Psoas muscle (tissue), 8 donors: ENCODE measurements around the gene SCD5. TPM values are rescaled to one million over a fixed set of nuclear protein-coding genes. Genes with fewer than 3 reads are reported as not detected.

Experiments used
- ATAC-seq, 4 donors: fragments of 200-7000 bp; cut with Tn5 transposase; one replicate each; pipeline ENCODE4 v1.9.1; 2020; ENCODE audit warnings: moderate library complexity in 3 of 4, mild to moderate bottlenecking in 2 of 4
- DNase-seq, 2 donors: peaks; one replicate each; pipeline ENCODE4 v3.0.0-alpha.2; 2020
- H3K27ac ChIP-seq: fragments of 200-600 bp; one replicate; pipeline ENCODE4 v1.8.0; 2022
- H3K27me3 ChIP-seq, 3 donors: fragments of 200-600 bp in 1 of 3; one replicate each; pipeline versions ENCODE4 v1.6.1 to v1.8.0; 2013 to 2022; ENCODE audit warnings: low read length in 2 of 3, mild to moderate bottlenecking in 2 of 3, moderate library complexity in 1 of 3; ENCODE audit not compliant: insufficient read depth in 3 of 3
- H3K36me3 ChIP-seq, 2 donors: fragments of 200-600 bp in 1 of 2; one replicate each; pipeline versions ENCODE4 v1.6.1 to v1.8.0; 2013 to 2022; ENCODE audit warnings: low read depth in 1 of 2, mild to moderate bottlenecking in 1 of 2, moderate library complexity in 1 of 2; ENCODE audit not compliant: insufficient read depth in 1 of 2
- H3K4me1 ChIP-seq: fragments of 200-600 bp; one replicate; pipeline ENCODE4 v1.8.0; 2022
- H3K4me3 ChIP-seq: fragments of 200-600 bp; one replicate; pipeline ENCODE4 v1.8.0; 2022; ENCODE audit warnings: mild to moderate bottlenecking
- H3K9me3 ChIP-seq: fragments of 200-600 bp; one replicate; pipeline ENCODE4 v1.8.0; 2022
- WGBS, 3 donors: extraction: QIAGEN DNeasy Blood & Tissue Kit; methylation state at CpG; one replicate each; pipeline versions ENCODE4 v1.1.6 to v1.1.7; 2013; 5-methylcytosine and 5-hydroxymethylcytosine counted together
- intact Hi-C, 2 donors: fragments of 100-400 bp; cut with DNase I; formaldehyde crosslinking; loops; one replicate each; pipeline versions ENCODE4 v1.11.0 to v1.14.2; 2022
- polyA plus RNA-seq, 3 donors: library from polyadenylated mRNA; stranded (reverse); fragments of 200-250 nt; gene quantifications; one replicate each; pipeline ENCODE4 v1.2.3, GENCODE V29; 2013
- total RNA-seq, 4 donors: library from RNA; stranded (reverse); fragmentation: NEBNext Ultra II Directional in 2 of 4; extraction: Animal tissue kit (Norgen Biotek cat#: 25700) in 2 of 4; gene quantifications; one replicate each; pipeline versions ENCODE4 v1.2.1 to v1.2.4, GENCODE V29; 2021 to 2023
- TF ChIP-seq, protein P1 (sequence below): fragments of 200-600 bp; IDR thresholded peaks from one replicate; pipeline ENCODE4 v1.8.0; 2022; ENCODE audit warnings: antibody characterized with exemption
- donor health status: healthy with polysubstance abuse.
- donor health status: DM: no; HTN: no; CAD: no; lungs with moderate emphysema.
- donor health status: Bipolar disorder and iron deficiency.
- donor health status: healthy.
- donor health status: DM: yes; HTN: yes; CAD: no.
- donor health status: DM: no; HTN: no; CAD: no.
- donor health status: DM: no; HTN: no; CAD: no.
- donor health status: DM: yes; HTN: yes; CAD: no.

SCD5 gene
- total and polyA plus RNA-seq, 7 donors = 0.61 to 1.6 (median 0.74) TPM

DNA sequence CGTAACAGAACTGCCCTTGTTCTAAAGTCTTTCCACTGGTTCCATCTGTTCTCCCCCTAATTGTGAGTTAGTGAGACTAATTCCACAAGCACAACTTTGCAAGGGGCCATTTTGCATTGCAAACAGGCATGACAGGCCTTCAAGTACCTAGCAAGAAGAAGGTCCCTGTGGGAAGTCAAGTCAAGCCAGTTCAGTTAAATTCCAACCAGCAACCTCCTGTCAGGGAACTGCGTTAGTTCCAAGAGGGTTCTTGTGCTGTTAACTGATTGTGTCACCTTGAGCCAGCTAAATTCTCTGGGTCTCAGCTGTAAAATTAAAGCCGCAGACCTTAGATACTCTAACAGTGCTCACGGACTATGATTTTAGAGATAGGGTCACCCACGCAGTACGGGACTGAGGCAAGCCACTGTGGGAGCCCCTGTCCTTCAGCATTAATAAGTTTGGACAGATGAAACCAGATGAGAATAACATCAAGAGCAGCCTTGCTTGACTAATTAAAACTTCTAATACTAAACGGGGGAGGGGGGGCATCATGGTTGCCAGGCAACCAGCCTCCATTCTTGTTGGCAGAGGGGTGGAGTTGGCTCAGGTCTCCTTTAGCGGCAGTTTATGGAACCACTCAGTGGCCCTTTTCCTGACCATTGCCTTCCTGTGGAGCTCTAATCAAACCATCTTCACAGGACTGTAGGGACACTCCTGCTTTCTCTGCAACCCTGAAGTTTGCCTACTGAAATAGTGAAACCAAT lies 212.7 kb downstream of the SCD5 start:
- ATAC-seq (no peak), DNase-seq (no peak)
- Histone ChIP-seq H3K36me3 (no peaks in the 10 kb centered on the region), H3K27ac (no peak overlapping the region), H3K4me3 (no peak overlapping the region), H3K9me3 (no peaks in the 10 kb centered on the region), H3K4me1 (no peaks in the 10 kb centered on the region), H3K27me3 (no peaks in the 10 kb centered on the region)
- WGBS, 3 donors = 55 to 72% (median 57%) methylated on average over 8 of the region's 8 CpGs
- TF ChIP-seq, protein P1, sequence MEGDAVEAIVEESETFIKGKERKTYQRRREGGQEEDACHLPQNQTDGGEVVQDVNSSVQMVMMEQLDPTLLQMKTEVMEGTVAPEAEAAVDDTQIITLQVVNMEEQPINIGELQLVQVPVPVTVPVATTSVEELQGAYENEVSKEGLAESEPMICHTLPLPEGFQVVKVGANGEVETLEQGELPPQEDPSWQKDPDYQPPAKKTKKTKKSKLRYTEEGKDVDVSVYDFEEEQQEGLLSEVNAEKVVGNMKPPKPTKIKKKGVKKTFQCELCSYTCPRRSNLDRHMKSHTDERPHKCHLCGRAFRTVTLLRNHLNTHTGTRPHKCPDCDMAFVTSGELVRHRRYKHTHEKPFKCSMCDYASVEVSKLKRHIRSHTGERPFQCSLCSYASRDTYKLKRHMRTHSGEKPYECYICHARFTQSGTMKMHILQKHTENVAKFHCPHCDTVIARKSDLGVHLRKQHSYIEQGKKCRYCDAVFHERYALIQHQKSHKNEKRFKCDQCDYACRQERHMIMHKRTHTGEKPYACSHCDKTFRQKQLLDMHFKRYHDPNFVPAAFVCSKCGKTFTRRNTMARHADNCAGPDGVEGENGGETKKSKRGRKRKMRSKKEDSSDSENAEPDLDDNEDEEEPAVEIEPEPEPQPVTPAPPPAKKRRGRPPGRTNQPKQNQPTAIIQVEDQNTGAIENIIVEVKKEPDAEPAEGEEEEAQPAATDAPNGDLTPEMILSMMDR = no peak
- intact Hi-C loops = no loop called here

DNA sequence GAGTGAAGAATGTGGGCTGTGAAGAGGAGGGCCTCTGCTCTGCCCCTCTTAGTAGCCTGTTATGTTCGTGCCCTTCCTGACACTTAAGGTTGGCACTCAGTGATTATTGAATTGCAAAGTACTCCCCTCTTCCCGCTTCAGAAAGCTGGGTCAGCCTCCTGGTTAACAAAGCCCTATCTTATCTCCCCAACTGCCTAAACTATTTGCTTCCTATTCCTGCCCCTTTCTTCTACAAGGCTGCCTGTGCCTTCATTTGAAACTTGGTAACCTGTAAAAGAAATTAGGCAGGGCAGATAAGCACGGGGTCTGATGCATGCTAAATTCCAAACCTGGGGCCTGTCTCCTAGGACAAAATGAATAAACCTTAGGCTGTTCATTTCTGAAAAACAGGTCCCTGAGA lies 213.7 kb downstream of the SCD5 start:
- WGBS, 3 donors = 66 to 79% (median 78%) methylated on average over 3 of the region's 3 CpGs
- Histone ChIP-seq H3K4me3 (no peak overlapping the region), H3K27me3 (no peaks in the 10 kb centered on the region), H3K36me3 (no peaks in the 10 kb centered on the region), H3K27ac (no peak overlapping the region), H3K4me1 (no peaks in the 10 kb centered on the region), H3K9me3 (no peaks in the 10 kb centered on the region)
- DNase-seq (no peak), ATAC-seq (no peak)
- intact Hi-C loops = no loop called here
- TF ChIP-seq, protein P1 = no peak

DNA sequence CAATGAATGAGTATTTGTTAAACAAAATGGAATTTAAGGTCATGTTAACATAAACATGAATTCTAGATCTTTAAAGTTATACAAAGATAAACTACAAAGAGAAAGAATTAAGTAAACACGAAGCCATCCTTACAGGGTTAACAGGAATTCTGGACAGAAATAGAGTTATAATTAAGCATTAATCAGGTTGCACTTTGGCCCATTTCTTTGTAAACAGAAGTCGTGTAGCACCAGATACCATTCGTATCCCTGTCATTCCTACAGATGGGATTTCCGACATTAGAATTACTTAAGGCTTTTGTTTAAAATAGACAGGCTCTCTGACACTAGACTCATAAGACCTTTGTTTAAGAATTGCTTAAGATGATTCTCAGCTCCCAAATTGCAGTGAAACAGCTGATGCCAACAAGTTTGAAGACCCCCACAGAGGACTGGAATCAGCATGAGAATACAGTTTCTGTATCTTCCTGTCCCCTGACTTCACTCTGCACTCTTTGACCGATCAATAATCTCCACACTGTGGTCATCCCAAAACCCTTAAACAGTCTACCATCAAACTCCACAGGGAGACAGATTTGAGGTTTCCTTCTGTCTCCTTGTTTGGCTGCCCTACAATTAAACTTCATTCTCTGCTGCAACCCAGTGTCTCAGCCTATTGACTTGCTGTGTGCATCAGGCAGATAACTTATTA lies 214.6 kb downstream of the SCD5 start:
- Histone ChIP-seq H3K27me3 (no peaks in the 10 kb centered on the region), H3K4me3 (no peak overlapping the region), H3K36me3 (no peaks in the 10 kb centered on the region), H3K4me1 (no peaks in the 10 kb centered on the region), H3K27ac (no peak overlapping the region), H3K9me3 (no peaks in the 10 kb centered on the region)
- 76 to 83% (median 77%) methylated on average over 5 of the region's 5 CpGs for WGBS, 3 donors
- intact Hi-C loops = no loop called here
- TF ChIP-seq, protein P1 = no peak
- DNase-seq = no peak
- ATAC-seq = no peak

DNA sequence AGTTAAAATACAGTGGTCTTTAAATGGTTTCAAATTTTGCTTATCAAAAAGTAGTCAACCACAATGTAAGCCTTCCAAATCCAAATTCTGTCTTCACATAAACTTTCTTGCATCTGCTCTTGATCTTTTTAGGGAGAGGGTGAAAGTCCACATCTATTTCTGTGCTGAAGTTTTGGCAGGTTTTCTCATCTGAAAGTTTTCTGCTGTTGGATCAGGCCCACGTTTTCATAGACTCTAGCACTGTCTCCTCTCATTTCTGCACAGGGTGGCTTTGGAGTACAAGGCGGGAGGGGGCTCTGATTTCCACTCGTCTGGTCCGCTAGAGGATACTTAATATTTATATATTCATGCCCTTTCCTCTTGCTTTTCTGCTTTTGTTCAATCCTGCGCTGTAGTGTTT lies 218.7 kb downstream of the SCD5 start:
- ATAC-seq (no peak), DNase-seq (no peak)
- intact Hi-C loops = no loop called here
- H3K27me3 ChIP-seq = no peaks in the 10 kb centered on the region
- no peaks in the 10 kb centered on the region for H3K9me3 ChIP-seq
- no peak overlapping the region for H3K4me3 ChIP-seq
- no peaks in the 10 kb centered on the region for H3K4me1 ChIP-seq
- no peaks in the 10 kb centered on the region for H3K36me3 ChIP-seq
- TF ChIP-seq, protein P1 = no peak
- 79 to 87% (median 83%) methylated on average over 5 of the region's 5 CpGs for WGBS, 3 donors
- no peak overlapping the region for H3K27ac ChIP-seq

Other genes starting within 250 kb of the SCD5 start
- 1 to 10 TPM; 2.6 to 4.6 (median 4.0) TPM for gene TMEM150C, start 236.8 kb downstream of the SCD5 start, total RNA-seq
- gene TMEM150C, start 236.8 kb downstream of the SCD5 start, polyA plus RNA-seq = 1 to 10 TPM; 3.2 to 5.8 (median 3.6) TPM
- 100 to 1,000 TPM in 3 of 4 donors, 10 to 100 TPM in 1; 94.6 to 117 (median 106) TPM for gene SEC31A, start 92.4 kb upstream of the SCD5 start, total RNA-seq
- 100 to 1,000 TPM in 1 of 3 donors, 10 to 100 TPM in 2; 77.7 to 120 (median 98.0) TPM for gene SEC31A, start 92.4 kb upstream of the SCD5 start, polyA plus RNA-seq
- gene THAP9, start 101.9 kb upstream of the SCD5 start, total RNA-seq = 10 to 100 TPM in 1 of 4 donors, 1 to 10 TPM in 3; 7.3 to 10.2 (median 7.8) TPM
- gene THAP9, start 101.9 kb upstream of the SCD5 start, polyA plus RNA-seq = 1 to 10 TPM; 3.4 to 8.4 (median 5.6) TPM
- 10 to 100 TPM in 2 of 4 donors, 1 to 10 TPM in 2; 6.3 to 13.6 (median 9.6) TPM for gene LIN54, start 212.0 kb upstream of the SCD5 start, total RNA-seq
- 10 to 100 TPM in 1 of 3 donors, 1 to 10 TPM in 2; 4.9 to 14.7 (median 5.0) TPM for gene LIN54, start 212.0 kb upstream of the SCD5 start, polyA plus RNA-seq
- 10 to 100 TPM; 51.2 to 71.7 (median 65.8) TPM for gene COPS4, start 236.4 kb upstream of the SCD5 start, total RNA-seq
- 10 to 100 TPM; 32.5 to 89.8 (median 42.6) TPM for gene COPS4, start 236.4 kb upstream of the SCD5 start, polyA plus RNA-seq